HL-60/S4 treated with phorbol 12-myristate 13-acetate at 8.2 ng/mL for 4 days and 3 days (cell line): ENCODE results near the gene HSDL1.
"Not testable (repeated sequence)": the region's sequence is repeated elsewhere in the genome, so short reads cannot be mapped to it uniquely, and the experiment has no call there.

ENCODE experiments used
- in situ Hi-C: fragments of 300-500 bp; cut with MboI; formaldehyde crosslinking; loops from 2 replicates; pipeline ENCODE4 v1.15.0; 2022; ENCODE audit warnings: low sequenced_read_pairs

HSDL1 gene

GRCh38 chr16:84139628-84140258 is 5.2 kb downstream of the HSDL1 start:
- in situ Hi-C loops, result no loop called here

GRCh38 chr16:84138824-84139627 is 6.0 kb downstream of the HSDL1 start:
- in situ Hi-C loops, result no loop called here

GRCh38 chr16:84138500-84138823 is 6.5 kb downstream of the HSDL1 start:
- in situ Hi-C loops, result no loop called here

GRCh38 chr16:84137769-84138357 is 7.1 kb downstream of the HSDL1 start:
- in situ Hi-C loops, result no loop called here

- in situ Hi-C loops, result no loop called here
These were observed 7.7 kb downstream of the HSDL1 start for GRCh38 chr16:84137287-84137686.

- in situ Hi-C loops, result no loop called here
These were observed 8.4 kb downstream of the HSDL1 start for GRCh38 chr16:84136331-84137125.

GRCh38 chr16:84132527-84133285 is 12.3 kb downstream of the HSDL1 start:
- in situ Hi-C loops, result no loop called here

GRCh38 chr16:84131117-84131516 is 13.9 kb downstream of the HSDL1 start:
- in situ Hi-C loops, result no loop called here

- in situ Hi-C loops, result no loop called here
These were observed 20.5 kb downstream of the HSDL1 start for GRCh38 chr16:84124257-84125073.

GRCh38 chr16:84121007-84121406 is 24.0 kb downstream of the HSDL1 start:
- in situ Hi-C loops, result no loop called here

GRCh38 chr16:84120023-84120422 is 25.0 kb downstream of the HSDL1 start:
- in situ Hi-C loops, result no loop called here

GRCh38 chr16:84119368-84119767 is 25.6 kb downstream of the HSDL1 start:
- in situ Hi-C loops, result no loop called here

- in situ Hi-C loops, result not testable (repeated sequence)
These were observed 26.7 kb downstream of the HSDL1 start for GRCh38 chr16:84118315-84118714.

- in situ Hi-C loops, result no loop called here
These were observed 27.5 kb downstream of the HSDL1 start for GRCh38 chr16:84117494-84117843.

- in situ Hi-C loops, result no loop called here
These were observed 28.1 kb downstream of the HSDL1 start, which contains the start of gene MBTPS1 for GRCh38 chr16:84116720-84117493. TSS of gene MBTPS1 (minus strand) at chr16:84116942. CDS start at chr16:84101783, 15,159 bp downstream.

GRCh38 chr16:84115919-84116719 is 28.9 kb downstream of the HSDL1 start:
- in situ Hi-C loops, result no loop called here

GRCh38 chr16:84111949-84112348 is 33.0 kb downstream of the HSDL1 start:
- in situ Hi-C loops, result not testable (repeated sequence)

GRCh38 chr16:84111525-84111924 is 33.5 kb downstream of the HSDL1 start:
- in situ Hi-C loops, result no loop called here
